Measurements from ENCODE around the gene TOR3A.

DNA sequence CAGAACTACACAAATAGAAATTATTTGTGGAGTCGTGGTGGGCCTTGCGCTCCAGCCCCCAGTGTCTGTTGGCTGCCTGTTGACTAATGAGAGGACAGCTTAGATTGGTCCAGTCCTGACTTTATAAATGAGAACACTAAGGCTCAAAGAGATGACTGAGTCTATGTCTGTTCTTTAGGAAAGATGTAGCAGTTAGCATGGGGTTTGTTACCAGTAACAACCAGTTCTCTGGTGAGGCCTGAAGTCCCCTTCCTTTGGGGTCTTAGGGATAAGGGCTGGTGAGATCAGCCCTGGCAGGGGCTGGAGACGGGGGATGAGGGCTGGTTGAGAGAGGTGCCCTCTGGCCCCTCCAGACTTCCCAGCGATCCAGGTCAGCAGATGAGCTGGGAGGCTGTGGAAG is 9.1 kb downstream of the TOR3A start:
- TF ChIP-seq, protein P1, sequence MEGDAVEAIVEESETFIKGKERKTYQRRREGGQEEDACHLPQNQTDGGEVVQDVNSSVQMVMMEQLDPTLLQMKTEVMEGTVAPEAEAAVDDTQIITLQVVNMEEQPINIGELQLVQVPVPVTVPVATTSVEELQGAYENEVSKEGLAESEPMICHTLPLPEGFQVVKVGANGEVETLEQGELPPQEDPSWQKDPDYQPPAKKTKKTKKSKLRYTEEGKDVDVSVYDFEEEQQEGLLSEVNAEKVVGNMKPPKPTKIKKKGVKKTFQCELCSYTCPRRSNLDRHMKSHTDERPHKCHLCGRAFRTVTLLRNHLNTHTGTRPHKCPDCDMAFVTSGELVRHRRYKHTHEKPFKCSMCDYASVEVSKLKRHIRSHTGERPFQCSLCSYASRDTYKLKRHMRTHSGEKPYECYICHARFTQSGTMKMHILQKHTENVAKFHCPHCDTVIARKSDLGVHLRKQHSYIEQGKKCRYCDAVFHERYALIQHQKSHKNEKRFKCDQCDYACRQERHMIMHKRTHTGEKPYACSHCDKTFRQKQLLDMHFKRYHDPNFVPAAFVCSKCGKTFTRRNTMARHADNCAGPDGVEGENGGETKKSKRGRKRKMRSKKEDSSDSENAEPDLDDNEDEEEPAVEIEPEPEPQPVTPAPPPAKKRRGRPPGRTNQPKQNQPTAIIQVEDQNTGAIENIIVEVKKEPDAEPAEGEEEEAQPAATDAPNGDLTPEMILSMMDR (IDR thresholded peaks at IDR 0.05): no peak
- TF ChIP-seq POLR2A (IDR thresholded peaks at IDR 0.05): no peak
